HG03064 (cell line): ENCODE measurements around the gene SGK1.

Source experiments
- ATAC-seq: cut with Tn5 transposase; IDR thresholded peaks from one replicate; pipeline ENCODE4 v1.9.1; 2021; ENCODE audit warnings: low read depth; ENCODE audit not compliant: unreplicated experiment

SGK1 gene

GRCh38 chr6:134317471-134318131 is at the start of gene SGK1:
SGK1 (minus strand) TSS chr6:134318112; CDS start chr6:134317460, 652 bp downstream.
- no peak for ATAC-seq

DNA sequence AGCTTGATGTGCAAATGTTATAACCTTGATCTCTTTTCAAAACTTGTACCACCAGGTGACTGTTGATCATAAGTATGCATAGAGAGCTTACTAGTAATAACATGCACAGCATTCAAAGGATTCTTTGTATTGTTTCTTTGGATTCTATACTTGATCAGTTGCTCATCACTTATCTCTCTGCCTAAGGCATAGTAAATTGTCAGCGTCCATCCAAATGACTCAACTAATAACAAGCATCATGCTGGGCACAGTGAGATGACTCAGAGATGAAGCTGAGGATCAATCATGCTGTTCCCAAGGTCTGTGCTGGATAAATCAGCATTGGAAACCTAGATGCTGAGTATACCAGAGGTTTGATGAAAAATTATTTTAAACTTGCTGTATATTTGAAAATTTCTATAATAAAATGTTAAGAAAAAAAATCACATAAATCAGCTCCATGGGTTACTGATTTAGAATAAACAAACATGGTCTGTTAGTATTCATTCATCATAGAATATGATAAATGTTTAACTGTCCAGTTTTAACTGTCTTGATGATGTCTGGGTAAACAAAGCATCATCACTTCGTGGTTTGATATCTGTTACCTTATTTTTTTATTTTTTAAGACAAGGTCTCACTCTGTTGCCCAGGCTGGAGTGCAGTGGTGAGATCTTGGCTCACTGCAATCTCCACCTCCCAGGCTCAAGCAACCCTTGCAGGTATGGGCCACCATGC is 45.6 kb upstream of the SGK1 start:
- ATAC-seq, result no peak

DNA sequence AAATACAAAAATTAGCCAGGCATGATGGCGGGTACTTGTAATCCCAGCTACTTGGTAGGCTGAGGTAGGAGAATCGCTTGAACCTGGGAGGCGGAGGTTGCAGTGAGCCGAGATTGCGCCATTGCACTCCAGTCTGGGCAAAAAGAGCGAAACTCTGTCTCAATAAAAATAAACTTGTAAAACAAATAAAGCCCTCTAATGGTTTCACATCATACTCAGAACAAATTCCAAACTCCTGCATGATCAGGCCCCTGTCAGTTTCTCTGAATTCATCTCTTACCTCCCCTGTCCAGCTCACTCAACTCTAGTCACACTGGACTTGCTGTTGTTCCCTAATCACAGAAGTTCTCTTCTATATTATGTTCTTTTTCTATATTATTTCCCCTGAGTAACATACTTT is 43.1 kb upstream of the SGK1 start:
- ATAC-seq, result no peak

GRCh38 chr6:134359302-134359701 is 41.4 kb upstream of the SGK1 start:
- no peak for ATAC-seq

DNA sequence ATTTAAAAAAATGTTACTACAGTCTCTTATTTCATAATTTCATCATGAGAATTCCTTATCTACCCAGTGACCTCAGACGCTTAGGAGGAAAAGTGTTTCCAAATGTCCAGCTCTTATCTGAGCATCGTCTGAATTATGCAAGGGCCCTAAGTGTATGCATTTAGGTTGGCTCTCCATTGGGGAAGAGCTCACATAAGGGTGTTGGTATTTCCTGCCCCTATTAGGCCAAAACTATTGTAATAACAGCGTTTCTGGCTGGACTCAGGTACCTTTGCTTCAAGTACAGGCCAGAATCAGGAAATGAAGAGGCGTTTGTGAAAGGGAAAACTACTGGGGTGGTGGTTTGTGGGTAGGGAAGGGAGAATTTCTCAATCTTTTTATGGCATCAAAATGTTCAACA is 40.4 kb upstream of the SGK1 start:
- ATAC-seq, result no peak

DNA sequence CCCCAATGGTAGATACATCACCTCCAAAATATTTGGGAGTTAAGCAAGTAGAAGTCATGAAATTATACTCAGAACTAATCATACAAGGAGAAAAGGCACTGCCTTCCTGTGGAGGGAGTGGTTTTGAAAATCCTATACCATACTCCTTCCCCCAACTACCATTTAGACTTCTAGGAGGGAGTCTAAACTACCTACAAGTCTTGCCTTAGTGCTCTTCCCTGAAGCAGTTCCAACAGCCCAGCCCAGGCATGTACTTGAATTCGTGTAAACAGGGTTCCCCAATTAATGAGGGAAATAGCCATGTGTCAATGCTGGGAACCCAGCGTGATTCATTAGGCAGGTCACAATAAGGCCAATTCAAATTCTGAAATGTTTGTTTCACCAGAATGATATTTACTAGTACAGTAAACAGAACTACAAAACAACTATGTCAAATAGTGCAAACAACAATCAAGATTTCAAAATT is 39.1 kb upstream of the SGK1 start:
- no peak for ATAC-seq

GRCh38 chr6:134356405-134356804 is 38.5 kb upstream of the SGK1 start:
- no peak for ATAC-seq

- ATAC-seq, result no peak
Observed at GRCh38 chr6:134352786-134353480, 35.0 kb upstream of the SGK1 start.

- no peak for ATAC-seq
Observed at GRCh38 chr6:134351615-134352474, 33.9 kb upstream of the SGK1 start.

DNA sequence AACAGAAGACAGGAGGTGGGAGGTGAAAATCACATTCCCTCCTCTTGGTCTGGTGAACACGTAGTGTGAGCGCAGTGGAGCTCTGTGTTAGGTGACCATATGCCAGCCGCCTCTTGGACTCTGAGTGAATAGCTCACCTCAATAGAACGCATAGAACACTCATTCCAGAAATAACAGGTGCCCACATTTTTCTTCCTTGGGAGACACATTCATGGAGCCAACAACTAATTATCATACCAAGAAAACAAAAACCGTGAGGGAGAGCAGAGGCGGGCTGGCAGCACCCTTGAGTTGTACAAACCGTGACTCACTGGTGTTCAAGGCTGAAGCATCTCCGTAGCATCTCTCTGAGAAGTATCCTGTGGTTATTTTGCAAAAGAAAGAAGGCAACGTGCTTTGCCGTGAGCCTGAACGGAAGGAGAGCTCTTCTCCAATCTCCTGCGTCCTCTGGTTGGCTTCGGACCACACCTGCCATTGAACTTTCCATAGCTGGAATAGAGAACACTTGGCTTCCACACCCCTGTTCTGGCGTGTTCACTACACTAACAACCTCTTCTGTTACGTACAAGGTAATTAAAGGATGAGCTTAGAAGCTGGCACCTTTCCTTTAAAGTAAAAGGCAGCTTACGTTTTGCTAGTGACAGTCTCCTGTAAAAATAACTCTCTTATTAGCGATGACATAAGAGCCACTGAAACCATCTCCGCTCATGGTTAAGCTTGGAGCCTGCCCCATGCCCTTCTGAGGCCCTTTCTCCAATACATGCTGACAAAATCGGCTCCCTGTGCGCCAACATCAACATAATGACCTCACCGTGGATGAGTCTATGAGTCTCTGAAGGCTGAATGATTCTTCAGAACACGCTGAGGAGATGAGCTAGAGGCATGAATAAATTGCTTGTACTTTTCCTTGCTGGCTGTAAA is 30.2 kb upstream of the SGK1 start:
- ATAC-seq, result no peak

DNA sequence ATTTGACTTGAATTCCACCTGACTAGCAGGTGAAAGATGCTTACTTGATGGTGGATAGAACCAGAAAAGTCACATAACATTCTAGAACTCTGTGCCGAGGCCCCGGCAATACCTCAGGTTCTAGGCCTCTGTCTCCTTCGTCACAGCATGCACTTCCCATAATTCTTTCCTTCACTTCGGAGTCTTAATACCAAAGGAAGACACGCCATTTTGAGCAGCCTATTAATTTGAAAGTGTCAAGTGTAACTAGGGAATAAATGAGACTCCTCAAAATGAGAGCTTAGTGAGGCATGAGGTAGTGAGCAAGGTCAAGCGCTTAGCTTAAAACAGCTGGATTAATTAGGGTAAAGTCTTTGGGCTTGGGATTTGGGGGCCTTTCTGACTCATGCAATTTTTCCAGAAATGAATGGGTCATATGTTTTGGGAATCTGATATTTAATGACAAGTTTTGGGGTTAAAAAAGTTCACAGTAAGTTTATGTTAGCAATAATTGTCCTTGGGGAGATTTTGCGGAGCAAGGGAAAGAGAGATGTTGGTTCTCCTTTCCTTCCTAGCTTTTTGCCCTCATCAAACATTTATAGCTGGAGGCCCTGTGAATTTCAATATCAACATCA is 29.1 kb upstream of the SGK1 start:
- ATAC-seq, result no peak

DNA sequence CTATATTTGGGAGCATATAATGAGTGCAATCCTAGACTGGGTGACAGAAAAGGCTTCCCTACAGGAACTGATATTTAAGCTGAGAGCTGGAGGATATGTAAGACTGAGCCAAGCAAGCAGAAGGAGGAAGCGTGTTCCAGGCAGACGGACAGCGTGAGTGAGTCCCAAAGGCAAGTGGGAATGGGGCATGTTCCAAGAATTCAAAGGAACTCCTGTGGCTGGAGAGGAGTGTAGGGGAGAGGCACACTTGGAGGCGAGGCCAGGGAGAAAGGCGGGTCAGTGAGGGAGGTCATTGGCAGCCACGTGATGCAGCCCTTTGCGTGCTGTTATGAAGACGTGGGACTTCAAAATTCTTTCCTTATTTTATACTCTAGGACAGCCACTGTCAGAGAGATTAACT is 27.9 kb upstream of the SGK1 start:
- ATAC-seq, result no peak

- ATAC-seq, result no peak
Observed at GRCh38 chr6:134343066-134343465, 25.2 kb upstream of the SGK1 start.

GRCh38 chr6:134341999-134342567 is 24.2 kb upstream of the SGK1 start:
- ATAC-seq, result no peak

DNA sequence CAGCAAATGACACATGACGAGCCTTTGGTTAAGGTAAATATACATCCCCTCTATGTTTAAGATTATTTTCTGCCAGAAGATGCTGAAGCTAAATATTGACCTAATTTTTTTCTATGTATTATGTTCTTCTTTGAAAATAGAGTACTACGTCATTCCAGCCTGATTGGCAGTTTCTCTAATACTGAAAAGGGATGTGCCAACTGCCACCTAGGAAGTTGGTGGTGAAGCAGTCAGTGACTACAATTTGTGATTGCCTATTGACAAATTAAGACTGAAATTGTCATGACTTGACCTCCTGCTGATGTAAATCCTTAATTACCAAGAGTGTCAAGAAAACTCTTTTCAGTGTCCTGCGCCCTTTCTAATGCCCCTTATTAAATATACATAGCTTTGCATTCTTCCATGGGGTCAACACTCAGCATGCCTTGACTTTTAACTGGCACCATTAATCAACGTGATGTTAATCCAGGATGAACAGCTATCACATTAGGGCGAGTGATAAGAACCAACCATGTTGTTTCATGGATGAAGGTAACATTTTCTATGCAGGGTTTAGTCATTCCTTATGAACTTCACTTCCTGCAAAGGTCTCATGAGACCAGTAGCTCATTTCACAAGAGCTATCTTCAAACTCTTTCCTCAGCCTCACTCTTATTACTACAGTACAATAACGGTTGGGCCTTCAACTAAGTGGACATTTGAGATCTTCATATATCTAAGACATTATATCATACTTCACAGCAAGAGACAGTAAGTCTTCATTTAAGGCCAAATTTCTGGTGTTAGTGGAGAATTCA is 22.5 kb upstream of the SGK1 start:
- no peak for ATAC-seq

- no peak for ATAC-seq
Observed at GRCh38 chr6:134339216-134339615, 21.3 kb upstream of the SGK1 start.

DNA sequence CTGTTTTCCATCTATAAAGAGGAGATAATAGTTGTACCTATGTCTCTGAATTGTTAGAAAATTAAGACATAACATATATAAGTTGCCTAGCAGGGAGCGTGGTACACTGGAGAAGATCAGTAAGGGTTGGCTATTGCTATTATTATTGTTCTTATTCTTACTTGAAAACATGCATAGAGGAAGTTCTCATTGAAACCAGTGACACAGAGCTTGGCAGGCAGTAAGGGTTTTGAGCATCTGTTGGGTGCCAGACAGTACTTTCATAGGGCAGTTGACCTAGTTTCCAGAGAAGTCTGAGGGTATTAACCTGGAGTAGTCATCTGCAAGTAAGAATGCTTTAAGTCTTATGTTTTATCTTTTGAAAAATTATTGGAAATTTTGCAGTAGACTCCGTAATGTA is 13.3 kb upstream of the SGK1 start:
- ATAC-seq, result no peak

DNA sequence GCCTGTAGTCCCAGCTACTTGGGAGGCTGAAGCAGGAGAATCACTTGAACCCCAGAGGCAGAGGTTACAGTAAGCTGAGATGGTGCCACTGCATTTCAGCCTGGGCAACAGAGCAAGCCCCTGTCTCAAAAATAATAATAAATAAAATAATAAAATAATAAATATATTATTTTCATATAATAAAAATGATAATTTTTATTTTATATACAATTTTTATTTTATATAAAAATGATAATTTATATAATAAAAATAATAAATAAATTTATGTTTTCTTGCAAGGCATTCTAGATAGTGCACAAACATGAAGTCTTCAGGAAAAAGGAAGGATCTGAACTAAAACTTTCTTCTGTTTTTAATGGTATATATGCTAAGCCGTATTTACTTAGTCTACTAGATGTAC is 12.6 kb upstream of the SGK1 start:
- no peak for ATAC-seq
